Activated T-helper 1 cell treated with anti-CD3 and anti-CD28 coated beads, Interleukin-12 subunit alpha, Interleukin-12 subunit beta, Interleukin-2, Interleukin-4 antibody, amounts not matched to agents 30 ng/mL and 10 ng/mL and 1 ng/mL, durations not matched to agents 14 hours and 24 hours and 36 hours (primary cell): ENCODE data around the gene GDI1. TPM values are rescaled to one million over a fixed set of nuclear protein-coding genes. Genes with fewer than 3 reads are reported as not detected.

ENCODE experiments used
- DNase-seq: peaks from one replicate; pipeline ENCODE4 v3.0.0; 2021; ENCODE audit warnings: low spot score
- H3K27ac Mint-ChIP-seq: one replicate; pipeline ENCODE4 v1.8.0; 2021; ENCODE audit warnings: mild to moderate bottlenecking, mixed read lengths
- H3K27me3 Mint-ChIP-seq: one replicate; pipeline ENCODE4 v1.8.0; 2022; ENCODE audit warnings: mild to moderate bottlenecking, moderate library complexity, mixed read lengths; ENCODE audit not compliant: insufficient read depth
- H3K36me3 Mint-ChIP-seq: one replicate; pipeline ENCODE4 v1.8.0; 2021; ENCODE audit warnings: low read depth, mixed read lengths
- H3K4me1 Mint-ChIP-seq: one replicate; pipeline ENCODE4 v1.8.0; 2021; ENCODE audit warnings: low read depth, mixed read lengths
- H3K4me3 Mint-ChIP-seq: one replicate; pipeline ENCODE4 v1.8.0; 2021; ENCODE audit warnings: mild to moderate bottlenecking, moderate library complexity, mixed read lengths
- H3K9me3 Mint-ChIP-seq: one replicate; pipeline ENCODE4 v1.8.0; 2021; ENCODE audit warnings: mixed read lengths
- intact Hi-C: fragments of 100-400 bp; cut with micrococcal nuclease; formaldehyde crosslinking; loops from one replicate; pipeline ENCODE4 v1.15.1; 2024
- total RNA-seq: library from RNA; stranded (reverse); gene quantifications from 2 replicates; pipeline ENCODE4 v1.2.3, GENCODE V29; 2022

Gene GDI1
- total RNA-seq, 1 donor from 2014 or later, result 110 TPM

- Mint-ChIP-seq H3K27ac (peak overlapping the region; percentile 23), H3K36me3 (peaks cover 25% of the 10 kb centered on the region), H3K9me3 (no peaks in the 10 kb centered on the region), H3K4me1 (peaks cover 13% of the 10 kb centered on the region), H3K27me3 (no peaks in the 10 kb centered on the region), H3K4me3 (peak overlapping the region; percentile 7)
- DNase-seq, result no peak
- intact Hi-C loops, result no loop called here
These were observed 1.7 kb upstream of the GDI1 start for GRCh38 chrX:154435171-154435733.

GRCh38 chrX:154436374-154436982 is 476 bp upstream of the GDI1 start:
- Mint-ChIP-seq H3K4me3 (peak overlapping the region; percentile 83), H3K27ac (peak overlapping the region; percentile 76), H3K27me3 (no peaks in the 10 kb centered on the region), H3K36me3 (peaks cover 22% of the 10 kb centered on the region), H3K9me3 (no peaks in the 10 kb centered on the region), H3K4me1 (peaks cover 6% of the 10 kb centered on the region)
- intact Hi-C loops, result loop anchor here (2.0 kb wide), 1 partner anchor 42 kb away; the partner anchor contains the start of gene LAGE3
- peak; percentile 49 for DNase-seq

GRCh38 chrX:154437971-154438893 is 1.3 kb downstream of the GDI1 start:
- Mint-ChIP-seq H3K36me3 (peaks cover 15% of the 10 kb centered on the region), H3K4me1 (peaks cover 6% of the 10 kb centered on the region), H3K27ac (peak overlapping the region; percentile 77), H3K9me3 (no peaks in the 10 kb centered on the region), H3K27me3 (no peaks in the 10 kb centered on the region), H3K4me3 (peak overlapping the region; percentile 87)
- no peak for DNase-seq
- intact Hi-C loops, result loop anchor here (2.0 kb wide), 1 partner anchor 41 kb away; the partner anchor contains the start of gene LAGE3

GRCh38 chrX:154439841-154440240 is 2.9 kb downstream of the GDI1 start:
- Mint-ChIP-seq H3K4me1 (peaks cover 6% of the 10 kb centered on the region), H3K9me3 (no peaks in the 10 kb centered on the region), H3K27me3 (no peaks in the 10 kb centered on the region), H3K27ac (no peak overlapping the region), H3K4me3 (no peak overlapping the region), H3K36me3 (peaks cover 14% of the 10 kb centered on the region)
- DNase-seq, result no peak
- intact Hi-C loops, result no loop called here

- H3K27me3 Mint-ChIP-seq, result no peaks in the 10 kb centered on the region
- H3K27ac Mint-ChIP-seq, result no peak overlapping the region
- no peak for DNase-seq
- H3K4me3 Mint-ChIP-seq, result no peak overlapping the region
- peaks cover 11% of the 10 kb centered on the region for H3K36me3 Mint-ChIP-seq
- intact Hi-C loops, result no loop called here
- peaks cover 6% of the 10 kb centered on the region for H3K4me1 Mint-ChIP-seq
- H3K9me3 Mint-ChIP-seq, result no peaks in the 10 kb centered on the region
These were observed 3.8 kb downstream of the GDI1 start for GRCh38 chrX:154440623-154441357.

GRCh38 chrX:154441564-154441963 is 4.6 kb downstream of the GDI1 start:
- H3K36me3 Mint-ChIP-seq, result peaks cover 7% of the 10 kb centered on the region
- H3K4me1 Mint-ChIP-seq, result no peaks in the 10 kb centered on the region
- no peaks in the 10 kb centered on the region for H3K9me3 Mint-ChIP-seq
- intact Hi-C loops, result no loop called here
- DNase-seq, result no peak
- H3K27ac Mint-ChIP-seq, result no peak overlapping the region
- H3K4me3 Mint-ChIP-seq, result no peak overlapping the region
- no peaks in the 10 kb centered on the region for H3K27me3 Mint-ChIP-seq

- H3K9me3 Mint-ChIP-seq, result no peaks in the 10 kb centered on the region
- no peak overlapping the region for H3K4me3 Mint-ChIP-seq
- no peak for DNase-seq
- H3K36me3 Mint-ChIP-seq, result peaks cover 10% of the 10 kb centered on the region
- H3K27ac Mint-ChIP-seq, result no peak overlapping the region
- H3K4me1 Mint-ChIP-seq, result no peaks in the 10 kb centered on the region
- intact Hi-C loops, result loop anchor here (2.0 kb wide), 1 partner anchor 49 kb away; the partner anchor contains the start of gene SLC10A3
- no peaks in the 10 kb centered on the region for H3K27me3 Mint-ChIP-seq
These were observed 5.2 kb downstream of the GDI1 start for GRCh38 chrX:154441984-154442707.

- intact Hi-C loops, result loop anchor here (2.0 kb wide), 1 partner anchor 47 kb away; the partner anchor contains the start of gene SLC10A3
- peaks cover 12% of the 10 kb centered on the region for H3K36me3 Mint-ChIP-seq
- peak overlapping the region; percentile 78 for H3K27ac Mint-ChIP-seq
- H3K27me3 Mint-ChIP-seq, result no peaks in the 10 kb centered on the region
- no peak for DNase-seq
- H3K9me3 Mint-ChIP-seq, result no peaks in the 10 kb centered on the region
- H3K4me3 Mint-ChIP-seq, result peak overlapping the region; percentile 78
- H3K4me1 Mint-ChIP-seq, result no peaks in the 10 kb centered on the region
These were observed 6.5 kb downstream of the GDI1 start for GRCh38 chrX:154443479-154443910.

GRCh38 chrX:154443992-154444754 is 7.2 kb downstream of the GDI1 start, which contains the start of gene FAM50A:
Gene FAM50A (plus strand): TSS chrX:154444141. CDS start chrX:154444236, 95 bp downstream.
- H3K4me3 Mint-ChIP-seq, result peak within 1 kb of the TSS; percentile 78
- DNase-seq, result peak; percentile 73
- H3K9me3 Mint-ChIP-seq, result no peaks in the 10 kb centered on the region
- peak within 1 kb of the TSS; percentile 78 for H3K27ac Mint-ChIP-seq
- H3K4me1 Mint-ChIP-seq, result no peaks in the 10 kb centered on the region
- H3K36me3 Mint-ChIP-seq, result peaks cover 11% of the 10 kb centered on the region
- intact Hi-C loops, result loop anchor here (1.0 to 2.0 kb wide), 2 partner anchors 34 to 47 kb away; partner anchors contain the start of gene SLC10A3
- H3K27me3 Mint-ChIP-seq, result no peaks in the 10 kb centered on the region

GRCh38 chrX:154444755-154445246 is 7.8 kb downstream of the GDI1 start:
- H3K4me1 Mint-ChIP-seq, result no peaks in the 10 kb centered on the region
- peaks cover 11% of the 10 kb centered on the region for H3K36me3 Mint-ChIP-seq
- H3K27ac Mint-ChIP-seq, result no peak overlapping the region
- no peaks in the 10 kb centered on the region for H3K9me3 Mint-ChIP-seq
- H3K4me3 Mint-ChIP-seq, result peak overlapping the region; percentile 65
- DNase-seq, result no peak
- intact Hi-C loops, result loop anchor here (1.0 kb wide), 1 partner anchor 34 kb away; no protein-coding TSS in a partner anchor
- H3K27me3 Mint-ChIP-seq, result no peaks in the 10 kb centered on the region

GRCh38 chrX:154445776-154446175 is 8.8 kb downstream of the GDI1 start:
- intact Hi-C loops, result no loop called here
- no peaks in the 10 kb centered on the region for H3K4me1 Mint-ChIP-seq
- peak overlapping the region; percentile 42 for H3K4me3 Mint-ChIP-seq
- peaks cover 11% of the 10 kb centered on the region for H3K36me3 Mint-ChIP-seq
- peak overlapping the region; percentile 52 for H3K27ac Mint-ChIP-seq
- H3K27me3 Mint-ChIP-seq, result no peaks in the 10 kb centered on the region
- no peak for DNase-seq
- no peaks in the 10 kb centered on the region for H3K9me3 Mint-ChIP-seq
